Lower leg skin (tissue), 4 donors: Measurements from ENCODE around the gene S100A1. TPM values are rescaled to one million over a fixed set of nuclear protein-coding genes. Genes with fewer than 3 reads are reported as not detected.

ENCODE experiments used
- DNase-seq, 2 donors: peaks; one replicate each; pipeline ENCODE4 v3.0.0-alpha.2; 2019; ENCODE audit warnings: low spot score in 2 of 2
- H3K4me3 ChIP-seq: fragments of 200-600 bp; sonication (generic); 2 replicates; pipeline ENCODE4 v1.5.1; 2017; ENCODE audit warnings: mild to moderate bottlenecking, low read depth; ENCODE audit not compliant: poor library complexity, severe bottlenecking
- POLR2A ChIP-seq, 2 donors: fragments of 450-650 bp; IDR thresholded peaks; one replicate each; pipeline ENCODE4 v1.6.1; 2016 to 2017; ENCODE audit warnings: antibody characterized with exemption in 2 of 2, mild to moderate bottlenecking in 1 of 2, moderate library complexity in 1 of 2
- WGBS, 2 donors: methylation state at CpG; one replicate each; pipeline ENCODE4 v1.1.5; 2018; 5-methylcytosine and 5-hydroxymethylcytosine counted together
- intact Hi-C: fragments of 100-400 bp; cut with DNase I; formaldehyde crosslinking; loops from one replicate; pipeline ENCODE4 v1.15.0; 2023; ENCODE audit warnings: low total_unique reads
- total RNA-seq, 4 donors: library from RNA; depleted of rRNA; stranded (reverse); fragments of >200 nt; gene quantifications; one replicate each; pipeline ENCODE4 v1.1.0, GENCODE V29; 2016
- TF ChIP-seq, protein P1 (sequence below), 3 donors: fragments of 450-650 bp; IDR thresholded peaks; one replicate each; pipeline ENCODE4 v1.5.1; 2016; ENCODE audit warnings: antibody characterized with exemption in 3 of 3, mild to moderate bottlenecking in 3 of 3, moderate library complexity in 2 of 3

The S100A1 gene
- total RNA-seq, 4 donors from 2014 or later, result 8.7 to 33.5 (median 23.8) TPM

DNA sequence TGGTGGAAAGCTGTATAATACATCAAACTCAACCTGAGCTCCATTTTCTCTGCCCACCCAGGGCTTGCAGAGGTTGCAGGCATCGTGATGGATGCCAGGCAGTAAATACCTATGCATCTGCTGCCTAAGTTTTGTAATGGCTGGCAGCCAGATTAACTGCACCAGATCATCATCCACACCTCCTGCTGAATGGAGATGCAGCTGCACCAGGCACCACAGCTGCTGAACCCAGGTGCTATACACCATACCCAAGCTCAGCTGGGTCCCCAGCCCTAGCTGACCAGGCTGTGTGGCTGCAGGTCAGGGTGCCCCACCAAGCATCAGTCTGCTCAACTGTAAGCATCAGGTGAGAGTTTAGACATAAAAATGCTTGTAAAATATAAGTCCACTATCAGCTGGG, 23.5 kb downstream of the S100A1 start:
- no peak for DNase-seq
- TF ChIP-seq, protein P1, sequence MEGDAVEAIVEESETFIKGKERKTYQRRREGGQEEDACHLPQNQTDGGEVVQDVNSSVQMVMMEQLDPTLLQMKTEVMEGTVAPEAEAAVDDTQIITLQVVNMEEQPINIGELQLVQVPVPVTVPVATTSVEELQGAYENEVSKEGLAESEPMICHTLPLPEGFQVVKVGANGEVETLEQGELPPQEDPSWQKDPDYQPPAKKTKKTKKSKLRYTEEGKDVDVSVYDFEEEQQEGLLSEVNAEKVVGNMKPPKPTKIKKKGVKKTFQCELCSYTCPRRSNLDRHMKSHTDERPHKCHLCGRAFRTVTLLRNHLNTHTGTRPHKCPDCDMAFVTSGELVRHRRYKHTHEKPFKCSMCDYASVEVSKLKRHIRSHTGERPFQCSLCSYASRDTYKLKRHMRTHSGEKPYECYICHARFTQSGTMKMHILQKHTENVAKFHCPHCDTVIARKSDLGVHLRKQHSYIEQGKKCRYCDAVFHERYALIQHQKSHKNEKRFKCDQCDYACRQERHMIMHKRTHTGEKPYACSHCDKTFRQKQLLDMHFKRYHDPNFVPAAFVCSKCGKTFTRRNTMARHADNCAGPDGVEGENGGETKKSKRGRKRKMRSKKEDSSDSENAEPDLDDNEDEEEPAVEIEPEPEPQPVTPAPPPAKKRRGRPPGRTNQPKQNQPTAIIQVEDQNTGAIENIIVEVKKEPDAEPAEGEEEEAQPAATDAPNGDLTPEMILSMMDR (IDR thresholded peaks at IDR 0.05), result no peak
- TF ChIP-seq POLR2A (IDR thresholded peaks at IDR 0.05), result no peak
- intact Hi-C loops, result no loop called here
- no peak overlapping the region for H3K4me3 ChIP-seq
- 53 to 56% methylated on average over 1 of the region's 1 CpG for WGBS, 2 donors

DNA sequence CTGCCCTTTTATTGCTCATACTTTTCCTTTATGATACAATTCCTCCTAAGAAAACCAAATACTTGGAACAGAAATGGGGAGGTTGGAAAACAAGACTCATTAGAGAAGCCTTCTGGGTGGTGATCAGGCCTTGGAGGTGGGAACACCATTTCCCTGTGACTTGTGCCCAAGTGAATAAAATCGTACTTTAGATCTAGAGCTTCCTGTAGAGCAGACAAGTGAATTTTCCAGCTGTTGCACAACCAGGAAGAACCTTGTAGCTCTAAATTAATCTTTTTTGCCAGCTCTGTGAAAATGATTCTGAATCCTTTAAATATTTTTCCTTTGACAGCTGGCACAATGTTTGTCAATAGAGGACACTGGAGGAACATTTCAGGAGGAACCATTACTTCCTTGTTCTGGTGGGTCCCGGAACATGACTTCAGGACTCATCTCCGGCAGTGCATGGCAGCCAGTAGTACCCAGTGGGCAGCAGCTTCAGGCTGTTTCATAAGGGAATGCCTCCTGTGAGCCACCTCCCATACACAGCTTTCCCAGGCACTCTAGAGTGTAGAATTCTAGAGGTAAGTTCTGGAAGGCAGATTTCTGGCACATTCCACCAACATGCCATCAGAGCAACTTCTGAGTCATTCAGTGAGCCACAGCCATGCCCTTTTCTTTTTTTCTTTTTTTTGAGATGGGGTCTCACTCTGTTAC, 24.7 kb downstream of the S100A1 start:
- DNase-seq, result no peak
- TF ChIP-seq, protein P1 (IDR thresholded peaks at IDR 0.05), result no peak
- no peak for TF ChIP-seq POLR2A (IDR thresholded peaks at IDR 0.05)
- 51 to 57% methylated on average over 3 of the region's 3 CpGs for WGBS, 2 donors
- H3K4me3 ChIP-seq, result no peak overlapping the region
- intact Hi-C loops, result no loop called here

DNA sequence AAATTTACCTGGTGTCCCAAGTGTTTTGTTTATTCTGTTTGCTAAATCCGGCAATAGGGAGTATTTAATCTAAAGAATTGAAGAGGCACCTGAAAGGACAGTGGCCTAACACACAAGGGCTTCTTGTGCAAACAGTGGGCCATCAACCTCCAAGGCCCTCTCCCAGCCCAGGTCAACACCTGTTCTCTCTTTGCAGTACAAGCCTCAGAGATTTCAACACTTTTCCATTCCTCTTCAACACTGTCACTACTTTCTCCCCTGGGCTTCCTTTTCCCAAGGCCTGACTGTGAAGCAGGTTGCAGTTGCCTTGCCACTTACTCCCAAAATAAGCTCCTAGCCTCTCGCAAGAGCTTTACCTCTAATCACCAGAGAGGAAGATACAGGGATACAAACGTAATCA, 27.1 kb downstream of the S100A1 start:
- no peak overlapping the region for H3K4me3 ChIP-seq
- intact Hi-C loops, result no loop called here
- DNase-seq, result no peak
- WGBS, 2 donors, result 87% methylated on average over 3 of the region's 3 CpGs
- TF ChIP-seq, protein P1 (IDR thresholded peaks at IDR 0.05), result no peak
- no peak for TF ChIP-seq POLR2A (IDR thresholded peaks at IDR 0.05)

DNA sequence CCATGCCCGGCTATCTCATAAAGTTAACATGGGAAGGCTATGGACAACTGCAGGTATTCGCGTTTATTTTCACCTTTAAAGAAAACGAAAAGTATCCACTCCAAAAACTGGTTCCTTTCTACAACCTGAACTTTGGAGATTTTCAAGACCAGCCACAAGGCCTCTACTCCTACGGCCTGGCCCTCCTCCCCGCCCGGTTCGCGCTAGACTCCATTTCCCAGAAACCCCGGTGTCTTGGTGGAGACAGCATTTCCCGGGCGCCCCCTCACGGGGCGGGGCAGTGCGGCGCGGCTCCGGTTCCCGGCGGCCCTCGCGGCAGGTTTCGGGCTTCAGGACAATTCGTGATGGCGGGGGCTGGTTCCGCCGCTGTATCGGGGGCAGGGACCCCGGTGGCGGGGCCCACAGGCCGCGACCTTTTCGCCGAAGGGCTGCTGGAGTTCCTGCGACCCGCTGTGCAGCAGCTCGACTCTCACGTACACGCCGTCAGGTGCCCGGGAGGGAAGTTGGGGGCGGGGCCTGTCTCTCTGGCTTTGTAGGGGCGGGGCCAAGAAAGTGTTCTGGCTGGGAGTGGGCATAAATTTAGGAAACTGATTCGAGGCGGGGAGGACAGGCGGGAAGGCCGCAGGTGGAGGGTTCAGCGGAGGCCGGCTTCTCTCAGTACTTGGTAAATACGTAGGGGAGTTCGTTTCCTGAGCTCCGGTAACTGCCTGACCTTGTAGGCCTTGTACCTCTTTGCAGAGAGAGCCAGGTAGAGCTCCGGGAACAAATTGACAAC, 30.4 kb downstream of the S100A1 start, which contains the start of gene SNAPIN:
Gene SNAPIN (plus strand): TSS at position 304 of the 775 bp plus-strand sequence. CDS start 41 bp downstream, at position 345.
- peak; percentile 91 to 98 for DNase-seq
- WGBS, 2 donors, result 2% methylated on average over 47 of the region's 53 CpGs
- intact Hi-C loops, result no loop called here
- peak within 1 kb of the TSS; percentile 55 for H3K4me3 ChIP-seq
- TF ChIP-seq POLR2A (IDR thresholded peaks at IDR 0.05), result peak in 1 of 2 donors; percentile 44
- TF ChIP-seq, protein P1 (IDR thresholded peaks at IDR 0.05), result no peak

DNA sequence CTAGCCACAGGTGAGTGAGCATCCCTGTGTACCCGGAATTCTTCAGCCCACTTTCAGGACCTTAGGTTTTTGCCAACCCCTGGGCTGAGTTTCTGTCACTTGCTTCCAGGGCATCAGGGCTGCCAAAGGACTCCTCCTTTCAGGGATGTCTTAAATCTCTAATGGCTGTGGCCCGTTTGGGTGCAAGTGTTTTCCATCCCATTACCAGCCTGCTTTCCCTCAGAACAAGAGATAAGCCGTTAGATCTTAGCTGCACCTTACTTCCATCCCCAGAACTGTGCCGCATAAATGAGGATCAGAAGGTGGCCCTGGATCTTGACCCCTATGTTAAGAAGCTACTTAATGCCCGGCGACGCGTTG, 30.9 kb downstream of the S100A1 start:
- 34 to 36% methylated on average over 8 of the region's 8 CpGs for WGBS, 2 donors
- TF ChIP-seq, protein P1 (IDR thresholded peaks at IDR 0.05), result no peak
- no peak for TF ChIP-seq POLR2A (IDR thresholded peaks at IDR 0.05)
- no peak for DNase-seq
- intact Hi-C loops, result no loop called here
- peak overlapping the region; percentile 55 for H3K4me3 ChIP-seq
